ENCODE results near the gene MPC2. TPM values are rescaled to one million over a fixed set of nuclear protein-coding genes. Genes with fewer than 3 reads are reported as not detected.

MPC2 gene
- polyA plus RNA-seq, 1 experiment, result 70.0 TPM

- ChIA-PET CTCF (no interaction called here), POLR2A (no interaction called here)
- H3K9me3 ChIP-seq (ENCODE audit: control insufficient read depth, insufficient read depth, low read length), result no peaks in the 10 kb centered on the region; the same call in 1 of the 2 replicates
- TF ChIP-seq CTCF (IDR thresholded peaks at IDR 0.05; ENCODE audit: low read depth, low read length), result no peak
- H3K27ac ChIP-seq (ENCODE audit: low read depth, low read length), result no peak overlapping the region
- H3K27me3 ChIP-seq (ENCODE audit: control insufficient read depth, insufficient read depth, low read length), result no peaks in the 10 kb centered on the region
- no peak for DNase-seq (ENCODE audit: low read depth, low spot score)
- H3K4me3 ChIP-seq (ENCODE audit: low read depth, low read length), result no peak overlapping the region
Measured at GRCh38 chr1:167964646-167965045, 27.8 kb upstream of the MPC2 start.

- no peak for DNase-seq (ENCODE audit: low read depth, low spot score)
- POLR2A ChIA-PET, result no interaction called here
- CTCF ChIA-PET, result interaction anchor here (1.2 kb wide), 1 partner anchor 125 kb away, joined by 3 read pairs; no protein-coding TSS in a partner anchor
Measured at GRCh38 chr1:167957710-167958109, 20.8 kb upstream of the MPC2 start.

GRCh38 chr1:167955915-167956314, 19.0 kb upstream of the MPC2 start:
- POLR2A ChIA-PET, result no interaction called here
- Histone ChIP-seq H3K9me3 (ENCODE audit: control insufficient read depth, insufficient read depth, low read length) (no peaks in the 10 kb centered on the region), H3K27me3 (ENCODE audit: control insufficient read depth, insufficient read depth, low read length) (no peaks in the 10 kb centered on the region), H3K27ac (ENCODE audit: low read depth, low read length) (no peak overlapping the region), H3K4me3 (ENCODE audit: low read depth, low read length) (no peak overlapping the region)
- no peak for TF ChIP-seq CTCF (IDR thresholded peaks at IDR 0.05; ENCODE audit: low read depth, low read length)
- CTCF ChIA-PET, result interaction anchor here (1.1 kb wide), 1 partner anchor 19 kb away, joined by 3 read pairs; the partner anchor contains the start of gene MPC2
- DNase-seq (ENCODE audit: low read depth, low spot score), result no peak

More at GRCh38 chr1:167957710-167958109, 20.8 kb upstream of the MPC2 start:
- TF ChIP-seq CTCF (IDR thresholded peaks at IDR 0.05; ENCODE audit: low read depth, low read length), result no peak
- Histone ChIP-seq H3K9me3 (ENCODE audit: control insufficient read depth, insufficient read depth, low read length) (no peaks in the 10 kb centered on the region; the same call in 1 of the 2 replicates), H3K27me3 (ENCODE audit: control insufficient read depth, insufficient read depth, low read length) (no peaks in the 10 kb centered on the region), H3K27ac (ENCODE audit: low read depth, low read length) (no peak overlapping the region), H3K4me3 (ENCODE audit: low read depth, low read length) (no peak overlapping the region)

GRCh38 chr1:167950569-167950968, 13.7 kb upstream of the MPC2 start:
- ChIA-PET POLR2A (no interaction called here), CTCF (interaction anchor here (1.1 kb wide), 1 partner anchor 20 kb away, joined by 3 read pairs; no protein-coding TSS in a partner anchor)
- Histone ChIP-seq H3K27me3 (ENCODE audit: control insufficient read depth, insufficient read depth, low read length) (no peaks in the 10 kb centered on the region), H3K4me3 (ENCODE audit: low read depth, low read length) (no peak overlapping the region), H3K9me3 (ENCODE audit: control insufficient read depth, insufficient read depth, low read length) (no peaks in the 10 kb centered on the region), H3K27ac (ENCODE audit: low read depth, low read length) (no peak overlapping the region)
- TF ChIP-seq CTCF (IDR thresholded peaks at IDR 0.05; ENCODE audit: low read depth, low read length), result no peak
- DNase-seq (ENCODE audit: low read depth, low spot score), result no peak

- no peak overlapping the region for H3K4me3 ChIP-seq (ENCODE audit: low read depth, low read length)
- no peaks in the 10 kb centered on the region for H3K9me3 ChIP-seq (ENCODE audit: control insufficient read depth, insufficient read depth, low read length)
- no peak overlapping the region for H3K27ac ChIP-seq (ENCODE audit: low read depth, low read length)
- DNase-seq (ENCODE audit: low read depth, low spot score), result no peak
- CTCF ChIA-PET, result interaction anchor here (1.0 to 1.1 kb wide), 2 partner anchors 19 to 132 kb away, joined by 3 read pairs; no protein-coding TSS in a partner anchor
- TF ChIP-seq CTCF (IDR thresholded peaks at IDR 0.05; ENCODE audit: low read depth, low read length), result no peak
- POLR2A ChIA-PET, result interaction anchor here (1.1 kb wide), 1 partner anchor 14 kb away, joined by 3 read pairs; the partner anchor contains the start of gene DCAF6
- no peaks in the 10 kb centered on the region for H3K27me3 ChIP-seq (ENCODE audit: control insufficient read depth, insufficient read depth, low read length)
Measured at GRCh38 chr1:167949785-167950184, 12.9 kb upstream of the MPC2 start.
